ENCODE results near the gene CABP2.

DNA sequence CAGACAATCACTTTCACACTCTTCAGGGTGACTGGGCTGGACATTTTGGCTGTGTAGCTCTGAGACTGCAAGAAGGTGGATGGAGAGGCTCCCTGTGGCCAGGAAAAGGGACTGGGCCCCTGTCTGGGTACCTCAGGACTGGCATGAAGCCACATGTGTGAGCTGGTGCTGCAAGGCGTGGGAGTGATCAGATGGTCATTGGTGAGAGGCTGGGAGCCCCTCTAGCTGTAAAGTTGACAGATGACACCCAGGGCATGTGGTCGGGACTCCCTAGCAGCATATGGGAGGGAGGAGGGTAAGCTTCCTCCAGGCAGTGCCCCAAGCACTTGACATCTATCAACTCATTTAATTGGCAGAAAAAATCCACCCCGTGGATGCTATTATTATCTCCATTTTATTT, 18.9 kb upstream of the CABP2 start:
- TF ChIP-seq ZNF600 (tag by site-specific recombination; IDR thresholded peaks at IDR 0.05) (no peak), ZNF350 (tag by site-specific recombination; IDR thresholded peaks at IDR 0.05) (no peak), YY1 (tag by site-specific recombination; IDR thresholded peaks at IDR 0.05) (no peak)
- TF ChIP-seq, protein P1, sequence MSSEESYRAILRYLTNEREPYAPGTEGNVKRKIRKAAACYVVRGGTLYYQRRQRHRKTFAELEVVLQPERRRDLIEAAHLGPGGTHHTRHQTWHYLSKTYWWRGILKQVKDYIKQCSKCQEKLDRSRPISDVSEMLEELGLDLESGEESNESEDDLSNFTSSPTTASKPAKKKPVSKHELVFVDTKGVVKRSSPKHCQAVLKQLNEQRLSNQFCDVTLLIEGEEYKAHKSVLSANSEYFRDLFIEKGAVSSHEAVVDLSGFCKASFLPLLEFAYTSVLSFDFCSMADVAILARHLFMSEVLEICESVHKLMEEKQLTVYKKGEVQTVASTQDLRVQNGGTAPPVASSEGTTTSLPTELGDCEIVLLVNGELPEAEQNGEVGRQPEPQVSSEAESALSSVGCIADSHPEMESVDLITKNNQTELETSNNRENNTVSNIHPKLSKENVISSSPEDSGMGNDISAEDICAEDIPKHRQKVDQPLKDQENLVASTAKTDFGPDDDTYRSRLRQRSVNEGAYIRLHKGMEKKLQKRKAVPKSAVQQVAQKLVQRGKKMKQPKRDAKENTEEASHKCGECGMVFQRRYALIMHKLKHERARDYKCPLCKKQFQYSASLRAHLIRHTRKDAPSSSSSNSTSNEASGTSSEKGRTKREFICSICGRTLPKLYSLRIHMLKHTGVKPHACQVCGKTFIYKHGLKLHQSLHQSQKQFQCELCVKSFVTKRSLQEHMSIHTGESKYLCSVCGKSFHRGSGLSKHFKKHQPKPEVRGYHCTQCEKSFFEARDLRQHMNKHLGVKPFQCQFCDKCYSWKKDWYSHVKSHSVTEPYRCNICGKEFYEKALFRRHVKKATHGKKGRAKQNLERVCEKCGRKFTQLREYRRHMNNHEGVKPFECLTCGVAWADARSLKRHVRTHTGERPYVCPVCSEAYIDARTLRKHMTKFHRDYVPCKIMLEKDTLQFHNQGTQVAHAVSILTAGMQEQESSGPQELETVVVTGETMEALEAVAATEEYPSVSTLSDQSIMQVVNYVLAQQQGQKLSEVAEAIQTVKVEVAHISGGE (tag by site-specific recombination; conservative IDR thresholded peaks at IDR 0.05; ENCODE audit: low read depth), result no peak
- TF ChIP-seq, protein P2, sequence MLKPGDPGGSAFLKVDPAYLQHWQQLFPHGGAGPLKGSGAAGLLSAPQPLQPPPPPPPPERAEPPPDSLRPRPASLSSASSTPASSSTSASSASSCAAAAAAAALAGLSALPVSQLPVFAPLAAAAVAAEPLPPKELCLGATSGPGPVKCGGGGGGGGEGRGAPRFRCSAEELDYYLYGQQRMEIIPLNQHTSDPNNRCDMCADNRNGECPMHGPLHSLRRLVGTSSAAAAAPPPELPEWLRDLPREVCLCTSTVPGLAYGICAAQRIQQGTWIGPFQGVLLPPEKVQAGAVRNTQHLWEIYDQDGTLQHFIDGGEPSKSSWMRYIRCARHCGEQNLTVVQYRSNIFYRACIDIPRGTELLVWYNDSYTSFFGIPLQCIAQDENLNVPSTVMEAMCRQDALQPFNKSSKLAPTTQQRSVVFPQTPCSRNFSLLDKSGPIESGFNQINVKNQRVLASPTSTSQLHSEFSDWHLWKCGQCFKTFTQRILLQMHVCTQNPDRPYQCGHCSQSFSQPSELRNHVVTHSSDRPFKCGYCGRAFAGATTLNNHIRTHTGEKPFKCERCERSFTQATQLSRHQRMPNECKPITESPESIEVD (tag by site-specific recombination; IDR thresholded peaks at IDR 0.05), result no peak
- TF ChIP-seq, protein P3, sequence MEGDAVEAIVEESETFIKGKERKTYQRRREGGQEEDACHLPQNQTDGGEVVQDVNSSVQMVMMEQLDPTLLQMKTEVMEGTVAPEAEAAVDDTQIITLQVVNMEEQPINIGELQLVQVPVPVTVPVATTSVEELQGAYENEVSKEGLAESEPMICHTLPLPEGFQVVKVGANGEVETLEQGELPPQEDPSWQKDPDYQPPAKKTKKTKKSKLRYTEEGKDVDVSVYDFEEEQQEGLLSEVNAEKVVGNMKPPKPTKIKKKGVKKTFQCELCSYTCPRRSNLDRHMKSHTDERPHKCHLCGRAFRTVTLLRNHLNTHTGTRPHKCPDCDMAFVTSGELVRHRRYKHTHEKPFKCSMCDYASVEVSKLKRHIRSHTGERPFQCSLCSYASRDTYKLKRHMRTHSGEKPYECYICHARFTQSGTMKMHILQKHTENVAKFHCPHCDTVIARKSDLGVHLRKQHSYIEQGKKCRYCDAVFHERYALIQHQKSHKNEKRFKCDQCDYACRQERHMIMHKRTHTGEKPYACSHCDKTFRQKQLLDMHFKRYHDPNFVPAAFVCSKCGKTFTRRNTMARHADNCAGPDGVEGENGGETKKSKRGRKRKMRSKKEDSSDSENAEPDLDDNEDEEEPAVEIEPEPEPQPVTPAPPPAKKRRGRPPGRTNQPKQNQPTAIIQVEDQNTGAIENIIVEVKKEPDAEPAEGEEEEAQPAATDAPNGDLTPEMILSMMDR (tag by site-specific recombination; IDR thresholded peaks at IDR 0.05), result no peak

All from HEK293 (cell line).